ENCODE measurements around the gene ARAP3.

DNA sequence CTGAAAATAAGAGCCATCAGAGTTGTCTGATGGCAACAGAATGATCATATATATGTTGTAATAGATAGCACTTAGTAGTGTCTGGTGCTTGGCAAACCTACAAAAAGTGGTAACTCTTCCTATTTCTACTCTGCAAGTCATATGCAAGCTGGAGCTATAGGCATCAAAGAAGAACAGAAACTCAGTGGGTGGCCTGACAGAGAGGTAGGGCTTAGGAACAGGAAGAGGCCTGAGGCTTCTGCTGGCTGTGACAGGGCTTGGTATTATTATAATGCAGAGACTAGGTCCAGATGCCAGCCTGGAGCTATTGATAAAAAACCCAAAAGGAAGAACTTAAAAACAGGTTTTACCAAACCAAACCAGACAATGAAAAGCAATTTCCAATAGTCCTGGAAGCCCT lies 58.8 kb downstream of the ARAP3 start:
- TF ChIP-seq POLR2AphosphoS5 (IDR thresholded peaks at IDR 0.05; ENCODE audit: low read depth, low read length) = no peak
- TF ChIP-seq POLR2A (IDR thresholded peaks at IDR 0.05; ENCODE audit: borderline replicate concordance, extremely low read depth, insufficient read depth, insufficient read length) = no peak
- no peak for TF ChIP-seq CBX3 (IDR thresholded peaks at IDR 0.05; ENCODE audit: low read depth)
- TF ChIP-seq, protein P1, sequence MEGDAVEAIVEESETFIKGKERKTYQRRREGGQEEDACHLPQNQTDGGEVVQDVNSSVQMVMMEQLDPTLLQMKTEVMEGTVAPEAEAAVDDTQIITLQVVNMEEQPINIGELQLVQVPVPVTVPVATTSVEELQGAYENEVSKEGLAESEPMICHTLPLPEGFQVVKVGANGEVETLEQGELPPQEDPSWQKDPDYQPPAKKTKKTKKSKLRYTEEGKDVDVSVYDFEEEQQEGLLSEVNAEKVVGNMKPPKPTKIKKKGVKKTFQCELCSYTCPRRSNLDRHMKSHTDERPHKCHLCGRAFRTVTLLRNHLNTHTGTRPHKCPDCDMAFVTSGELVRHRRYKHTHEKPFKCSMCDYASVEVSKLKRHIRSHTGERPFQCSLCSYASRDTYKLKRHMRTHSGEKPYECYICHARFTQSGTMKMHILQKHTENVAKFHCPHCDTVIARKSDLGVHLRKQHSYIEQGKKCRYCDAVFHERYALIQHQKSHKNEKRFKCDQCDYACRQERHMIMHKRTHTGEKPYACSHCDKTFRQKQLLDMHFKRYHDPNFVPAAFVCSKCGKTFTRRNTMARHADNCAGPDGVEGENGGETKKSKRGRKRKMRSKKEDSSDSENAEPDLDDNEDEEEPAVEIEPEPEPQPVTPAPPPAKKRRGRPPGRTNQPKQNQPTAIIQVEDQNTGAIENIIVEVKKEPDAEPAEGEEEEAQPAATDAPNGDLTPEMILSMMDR (IDR thresholded peaks at IDR 0.05 in 2 of 3, conservative IDR thresholded peaks at IDR 0.05 in 1 of 3; ENCODE audit: borderline replicate concordance in 1 of 3, insufficient read depth in 1 of 3, low read depth in 2 of 3, low read length in 2 of 3) = no peak
- TF ChIP-seq, protein P2, sequence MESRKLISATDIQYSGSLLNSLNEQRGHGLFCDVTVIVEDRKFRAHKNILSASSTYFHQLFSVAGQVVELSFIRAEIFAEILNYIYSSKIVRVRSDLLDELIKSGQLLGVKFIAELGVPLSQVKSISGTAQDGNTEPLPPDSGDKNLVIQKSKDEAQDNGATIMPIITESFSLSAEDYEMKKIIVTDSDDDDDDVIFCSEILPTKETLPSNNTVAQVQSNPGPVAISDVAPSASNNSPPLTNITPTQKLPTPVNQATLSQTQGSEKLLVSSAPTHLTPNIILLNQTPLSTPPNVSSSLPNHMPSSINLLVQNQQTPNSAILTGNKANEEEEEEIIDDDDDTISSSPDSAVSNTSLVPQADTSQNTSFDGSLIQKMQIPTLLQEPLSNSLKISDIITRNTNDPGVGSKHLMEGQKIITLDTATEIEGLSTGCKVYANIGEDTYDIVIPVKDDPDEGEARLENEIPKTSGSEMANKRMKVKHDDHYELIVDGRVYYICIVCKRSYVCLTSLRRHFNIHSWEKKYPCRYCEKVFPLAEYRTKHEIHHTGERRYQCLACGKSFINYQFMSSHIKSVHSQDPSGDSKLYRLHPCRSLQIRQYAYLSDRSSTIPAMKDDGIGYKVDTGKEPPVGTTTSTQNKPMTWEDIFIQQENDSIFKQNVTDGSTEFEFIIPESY (IDR thresholded peaks at IDR 0.05; ENCODE audit: extremely low read depth, insufficient replicate concordance, low read length) = no peak
- no peak for TF ChIP-seq SRF (IDR thresholded peaks at IDR 0.05; ENCODE audit: low read depth)
- TF ChIP-seq EZH2 (IDR thresholded peaks at IDR 0.05) = no peak
- TF ChIP-seq, protein P3, sequence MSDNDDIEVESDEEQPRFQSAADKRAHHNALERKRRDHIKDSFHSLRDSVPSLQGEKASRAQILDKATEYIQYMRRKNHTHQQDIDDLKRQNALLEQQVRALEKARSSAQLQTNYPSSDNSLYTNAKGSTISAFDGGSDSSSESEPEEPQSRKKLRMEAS (IDR thresholded peaks at IDR 0.05) = no peak
- no peak for TF ChIP-seq EGR1 (IDR thresholded peaks at IDR 0.05; ENCODE audit: low read depth)
- no peak for TF ChIP-seq RAD21 (IDR thresholded peaks at IDR 0.05; ENCODE audit: low read depth)
- no peak for TF ChIP-seq SIN3A (IDR thresholded peaks at IDR 0.05; ENCODE audit: low read depth)
- no peak for TF ChIP-seq ELF1 (IDR thresholded peaks at IDR 0.05; ENCODE audit: borderline replicate concordance, low read depth)
- TF ChIP-seq CEBPB (IDR thresholded peaks at IDR 0.05; ENCODE audit: low read depth) = no peak
